K562 (cell line): Measurements from ENCODE around the gene KCNH8.
"Not testable (repeated sequence)": the region's sequence is repeated elsewhere in the genome, so short reads cannot be mapped to it uniquely, and the experiment has no call there.

Source experiments
- CTCF ChIP-seq, 3 experiments: IDR thresholded peaks in 2 of 3; conservative IDR thresholded peaks in 1 of 3; 2 replicates each; pipeline ENCODE4 v1.5.1; 2011 to 2012; ENCODE audit warnings: low read length in 3 of 3, mild to moderate bottlenecking in 3 of 3, control low read depth in 2 of 3, improper control_type of control experiment in 1 of 3, inconsistent platforms in 1 of 3, low read depth in 1 of 3, mixed read lengths in 1 of 3, moderate library complexity in 1 of 3; ENCODE audit not compliant: insufficient read depth in 2 of 3
- EWSR1 ChIP-seq: fragments of 450-650 bp; IDR thresholded peaks from 2 replicates; pipeline ENCODE4 v1.6.1; 2018; ENCODE audit warnings: borderline replicate concordance, mild to moderate bottlenecking, low read depth, moderate library complexity; ENCODE audit not compliant: partially characterized antibody
- KAT2B ChIP-seq: IDR thresholded peaks from one replicate; pipeline ENCODE4 v1.6.1; 2012; ENCODE audit warnings: low read depth, mild to moderate bottlenecking, control low read depth, inconsistent platforms, low read length, moderate library complexity
- NR2F6 ChIP-seq: fragments of 450-650 bp; formaldehyde crosslinking; IDR thresholded peaks from 2 replicates; pipeline ENCODE4 v1.4.0; 2020; ENCODE audit warnings: mild to moderate bottlenecking
- POLR2A ChIP-seq: fragments of 450-650 bp; conservative IDR thresholded peaks from 2 replicates; pipeline ENCODE4 v1.6.1; 2016
- RFX5 ChIP-seq: IDR thresholded peaks from 2 replicates; pipeline ENCODE4 v1.6.1; 2011; ENCODE audit warnings: low read depth, mild to moderate bottlenecking, improper control_type of control experiment, low read length
- SRSF1 ChIP-seq: fragments of 200-400 bp; formaldehyde crosslinking; IDR thresholded peaks from 2 replicates; pipeline ENCODE4 v1.6.1; 2017; ENCODE audit warnings: mild to moderate bottlenecking, low read depth, low read length, moderate library complexity
- ZNF780A ChIP-seq: fragments of 250-450 bp; sonication (Bioruptor Pico); IDR thresholded peaks from 2 replicates; pipeline ENCODE4 v1.5.0; 2021; ENCODE audit warnings: mild to moderate bottlenecking
- TF ChIP-seq, protein P1 (sequence below): sonication (generic); formaldehyde crosslinking; IDR thresholded peaks from 2 replicates; pipeline ENCODE4 v1.9.0; 2022; ENCODE audit warnings: mild to moderate bottlenecking, missing genetic modification reagents
- TF ChIP-seq, protein P2 (sequence below), 2 experiments: fragments of 450-650 bp; formaldehyde crosslinking in 1 of 2; IDR thresholded peaks; 2 replicates each; pipeline versions ENCODE4 v1.4.0 to v1.6.1; 2014 to 2020; ENCODE audit warnings: mild to moderate bottlenecking in 2 of 2, borderline replicate concordance in 1 of 2, low read depth in 1 of 2

DNA sequence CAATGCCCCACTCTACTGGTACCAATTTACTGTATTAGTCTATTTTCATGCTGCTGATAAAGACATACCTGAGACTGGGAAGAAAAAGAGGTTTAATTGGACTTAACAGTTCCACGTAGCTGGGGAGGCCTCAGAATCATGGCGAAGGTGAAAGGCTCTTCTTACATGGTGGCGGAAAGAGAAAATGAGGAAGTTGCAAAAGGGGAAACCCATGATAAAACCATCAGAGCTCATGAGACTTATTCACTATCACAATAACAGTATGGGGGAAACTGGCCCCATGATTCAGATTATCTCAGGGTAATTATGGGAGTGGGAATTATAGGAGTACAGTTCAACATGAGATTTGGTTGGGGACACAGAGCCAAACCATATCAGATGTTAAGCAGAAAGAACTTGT, 81.6 kb downstream of the KCNH8 start:
- TF ChIP-seq, protein P1, sequence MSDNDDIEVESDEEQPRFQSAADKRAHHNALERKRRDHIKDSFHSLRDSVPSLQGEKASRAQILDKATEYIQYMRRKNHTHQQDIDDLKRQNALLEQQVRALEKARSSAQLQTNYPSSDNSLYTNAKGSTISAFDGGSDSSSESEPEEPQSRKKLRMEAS (CRISPR knock-in tag) = not testable (repeated sequence)
- TF ChIP-seq CTCF (IDR thresholded peaks at IDR 0.05 in 2 of 3, conservative IDR thresholded peaks at IDR 0.05 in 1 of 3; ENCODE audit: insufficient read depth in 2 of 3, low read depth in 1 of 3, low read length in 3 of 3); RFX5; SRSF1; NR2F6 (CRISPR knock-in tag); ZNF780A (CRISPR knock-in tag); KAT2B; EWSR1; POLR2A: not testable (repeated sequence)
- TF ChIP-seq, protein P2, sequence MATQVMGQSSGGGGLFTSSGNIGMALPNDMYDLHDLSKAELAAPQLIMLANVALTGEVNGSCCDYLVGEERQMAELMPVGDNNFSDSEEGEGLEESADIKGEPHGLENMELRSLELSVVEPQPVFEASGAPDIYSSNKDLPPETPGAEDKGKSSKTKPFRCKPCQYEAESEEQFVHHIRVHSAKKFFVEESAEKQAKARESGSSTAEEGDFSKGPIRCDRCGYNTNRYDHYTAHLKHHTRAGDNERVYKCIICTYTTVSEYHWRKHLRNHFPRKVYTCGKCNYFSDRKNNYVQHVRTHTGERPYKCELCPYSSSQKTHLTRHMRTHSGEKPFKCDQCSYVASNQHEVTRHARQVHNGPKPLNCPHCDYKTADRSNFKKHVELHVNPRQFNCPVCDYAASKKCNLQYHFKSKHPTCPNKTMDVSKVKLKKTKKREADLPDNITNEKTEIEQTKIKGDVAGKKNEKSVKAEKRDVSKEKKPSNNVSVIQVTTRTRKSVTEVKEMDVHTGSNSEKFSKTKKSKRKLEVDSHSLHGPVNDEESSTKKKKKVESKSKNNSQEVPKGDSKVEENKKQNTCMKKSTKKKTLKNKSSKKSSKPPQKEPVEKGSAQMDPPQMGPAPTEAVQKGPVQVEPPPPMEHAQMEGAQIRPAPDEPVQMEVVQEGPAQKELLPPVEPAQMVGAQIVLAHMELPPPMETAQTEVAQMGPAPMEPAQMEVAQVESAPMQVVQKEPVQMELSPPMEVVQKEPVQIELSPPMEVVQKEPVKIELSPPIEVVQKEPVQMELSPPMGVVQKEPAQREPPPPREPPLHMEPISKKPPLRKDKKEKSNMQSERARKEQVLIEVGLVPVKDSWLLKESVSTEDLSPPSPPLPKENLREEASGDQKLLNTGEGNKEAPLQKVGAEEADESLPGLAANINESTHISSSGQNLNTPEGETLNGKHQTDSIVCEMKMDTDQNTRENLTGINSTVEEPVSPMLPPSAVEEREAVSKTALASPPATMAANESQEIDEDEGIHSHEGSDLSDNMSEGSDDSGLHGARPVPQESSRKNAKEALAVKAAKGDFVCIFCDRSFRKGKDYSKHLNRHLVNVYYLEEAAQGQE (IDR thresholded peaks at IDR 0.05; ENCODE audit: borderline replicate concordance) = not testable (repeated sequence)
- TF ChIP-seq, protein P2 (CRISPR knock-in tag; IDR thresholded peaks at IDR 0.05; ENCODE audit: low read depth) = not testable (repeated sequence)
